ENCODE results near the gene FBXO30. TPM values are rescaled to one million over a fixed set of nuclear protein-coding genes. Genes with fewer than 3 reads are reported as not detected.

Gene FBXO30
- total and polyA plus RNA-seq, 9 of the 15 experiments (the other 6 are each of a cell fraction or from before 2014, with no cell fraction given) = 3.6 to 12.8 (median 7.1) TPM

DNA sequence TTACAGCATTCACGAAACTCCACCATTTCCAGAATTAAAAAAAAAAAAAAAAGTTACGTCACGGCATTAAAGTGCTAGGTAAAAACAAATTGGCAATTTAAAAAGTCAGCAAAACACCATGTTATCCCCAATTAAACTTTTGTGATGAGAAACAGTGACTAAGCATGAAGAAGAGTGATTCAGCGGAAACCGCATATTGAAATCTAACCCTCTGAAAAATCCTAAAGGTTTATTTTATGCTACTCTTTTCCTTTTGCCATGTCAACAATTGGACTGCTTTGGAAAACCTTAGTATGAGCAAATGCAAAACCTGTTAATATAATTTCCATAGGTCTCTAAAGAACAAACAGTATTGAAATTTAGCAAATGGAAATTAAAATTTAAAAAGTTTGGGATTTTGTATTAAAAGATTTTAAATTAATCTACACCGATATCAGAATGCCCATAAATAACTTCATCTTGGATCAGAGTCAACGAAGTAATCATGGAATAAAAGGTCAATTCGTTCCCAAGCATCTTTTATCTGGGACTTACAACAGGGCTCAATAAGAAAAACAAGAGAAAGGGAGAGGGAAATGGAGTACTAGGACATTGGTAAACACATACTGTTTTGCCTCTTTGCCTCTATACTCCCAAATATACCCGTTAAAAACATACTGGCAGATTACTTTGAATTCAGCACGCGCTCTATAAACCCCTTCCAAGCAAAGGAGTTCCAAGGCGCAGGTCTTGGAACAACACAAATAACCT is 1.1 kb downstream of the FBXO30 start (continued):
- TF ChIP-seq ZBTB40 (IDR thresholded peaks at IDR 0.05) = peak; percentile 6; the same call in 1 of the 2 replicates
- no peak for TF ChIP-seq ZBTB40 (CRISPR knock-in tag; IDR thresholded peaks at IDR 0.05)
- TF ChIP-seq BCOR (IDR thresholded peaks at IDR 0.05) = no peak
- TF ChIP-seq RBM15 (IDR thresholded peaks at IDR 0.05; ENCODE audit: insufficient read depth, low read length) = no peak
- TF ChIP-seq, protein P1, sequence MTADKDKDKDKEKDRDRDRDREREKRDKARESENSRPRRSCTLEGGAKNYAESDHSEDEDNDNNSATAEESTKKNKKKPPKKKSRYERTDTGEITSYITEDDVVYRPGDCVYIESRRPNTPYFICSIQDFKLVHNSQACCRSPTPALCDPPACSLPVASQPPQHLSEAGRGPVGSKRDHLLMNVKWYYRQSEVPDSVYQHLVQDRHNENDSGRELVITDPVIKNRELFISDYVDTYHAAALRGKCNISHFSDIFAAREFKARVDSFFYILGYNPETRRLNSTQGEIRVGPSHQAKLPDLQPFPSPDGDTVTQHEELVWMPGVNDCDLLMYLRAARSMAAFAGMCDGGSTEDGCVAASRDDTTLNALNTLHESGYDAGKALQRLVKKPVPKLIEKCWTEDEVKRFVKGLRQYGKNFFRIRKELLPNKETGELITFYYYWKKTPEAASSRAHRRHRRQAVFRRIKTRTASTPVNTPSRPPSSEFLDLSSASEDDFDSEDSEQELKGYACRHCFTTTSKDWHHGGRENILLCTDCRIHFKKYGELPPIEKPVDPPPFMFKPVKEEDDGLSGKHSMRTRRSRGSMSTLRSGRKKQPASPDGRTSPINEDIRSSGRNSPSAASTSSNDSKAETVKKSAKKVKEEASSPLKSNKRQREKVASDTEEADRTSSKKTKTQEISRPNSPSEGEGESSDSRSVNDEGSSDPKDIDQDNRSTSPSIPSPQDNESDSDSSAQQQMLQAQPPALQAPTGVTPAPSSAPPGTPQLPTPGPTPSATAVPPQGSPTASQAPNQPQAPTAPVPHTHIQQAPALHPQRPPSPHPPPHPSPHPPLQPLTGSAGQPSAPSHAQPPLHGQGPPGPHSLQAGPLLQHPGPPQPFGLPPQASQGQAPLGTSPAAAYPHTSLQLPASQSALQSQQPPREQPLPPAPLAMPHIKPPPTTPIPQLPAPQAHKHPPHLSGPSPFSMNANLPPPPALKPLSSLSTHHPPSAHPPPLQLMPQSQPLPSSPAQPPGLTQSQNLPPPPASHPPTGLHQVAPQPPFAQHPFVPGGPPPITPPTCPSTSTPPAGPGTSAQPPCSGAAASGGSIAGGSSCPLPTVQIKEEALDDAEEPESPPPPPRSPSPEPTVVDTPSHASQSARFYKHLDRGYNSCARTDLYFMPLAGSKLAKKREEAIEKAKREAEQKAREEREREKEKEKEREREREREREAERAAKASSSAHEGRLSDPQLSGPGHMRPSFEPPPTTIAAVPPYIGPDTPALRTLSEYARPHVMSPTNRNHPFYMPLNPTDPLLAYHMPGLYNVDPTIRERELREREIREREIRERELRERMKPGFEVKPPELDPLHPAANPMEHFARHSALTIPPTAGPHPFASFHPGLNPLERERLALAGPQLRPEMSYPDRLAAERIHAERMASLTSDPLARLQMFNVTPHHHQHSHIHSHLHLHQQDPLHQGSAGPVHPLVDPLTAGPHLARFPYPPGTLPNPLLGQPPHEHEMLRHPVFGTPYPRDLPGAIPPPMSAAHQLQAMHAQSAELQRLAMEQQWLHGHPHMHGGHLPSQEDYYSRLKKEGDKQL (CRISPR knock-in tag; IDR thresholded peaks at IDR 0.05; ENCODE audit: borderline replicate concordance) = no peak
- TF ChIP-seq CBFB (CRISPR knock-in tag; IDR thresholded peaks at IDR 0.05) = no peak
- peak; percentile 25 to 62; a peak in 1 of 4 replicates for TF ChIP-seq TRIM24 (IDR thresholded peaks at IDR 0.05)
- TF ChIP-seq RNF2 (IDR thresholded peaks at IDR 0.05) = no peak
- no peak for TF ChIP-seq ZNF778 (CRISPR knock-in tag; IDR thresholded peaks at IDR 0.05)
- no peak for TF ChIP-seq CBX8 (IDR thresholded peaks at IDR 0.05; ENCODE audit: borderline replicate concordance, extremely low read depth, low read depth, low read length, poor library complexity, severe bottlenecking)
- no peak for TF ChIP-seq SMAD1 (IDR thresholded peaks at IDR 0.05; ENCODE audit: low read depth, low read length, partially characterized antibody)
- no peak for TF ChIP-seq CC2D1A (IDR thresholded peaks at IDR 0.05)
- TF ChIP-seq, protein P2, sequence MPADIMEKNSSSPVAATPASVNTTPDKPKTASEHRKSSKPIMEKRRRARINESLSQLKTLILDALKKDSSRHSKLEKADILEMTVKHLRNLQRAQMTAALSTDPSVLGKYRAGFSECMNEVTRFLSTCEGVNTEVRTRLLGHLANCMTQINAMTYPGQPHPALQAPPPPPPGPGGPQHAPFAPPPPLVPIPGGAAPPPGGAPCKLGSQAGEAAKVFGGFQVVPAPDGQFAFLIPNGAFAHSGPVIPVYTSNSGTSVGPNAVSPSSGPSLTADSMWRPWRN (IDR thresholded peaks at IDR 0.05; ENCODE audit: low read depth) = no peak

Measured in K562 (cell line).